ENCODE measurements around the gene SNX27. TPM values are rescaled to one million over a fixed set of nuclear protein-coding genes. Genes with fewer than 3 reads are reported as not detected.

Gene SNX27
- total and polyA plus RNA-seq, 12 donors = 6.5 to 37.8 (median 32.2) TPM

- Histone ChIP-seq H3K36me3 (no peaks in the 10 kb centered on the region), H3K4me3 (no peak overlapping the region), H3K4me1 (peaks cover 0 to 6% (median 0%) of the 10 kb centered on the region in 9 donors), H3K27me3 (peaks cover 0 to 3% (median 0%) of the 10 kb centered on the region in 7 donors), H3K9me3 (peaks cover 0 to 16% (median 0%) of the 10 kb centered on the region in 11 donors), H3K27ac (no peak overlapping the region)
- 71 to 80% methylated on average over 2 of the region's 2 CpGs for WGBS, 2 donors
- TF ChIP-seq CTCF (IDR thresholded peaks at IDR 0.05) = no peak
- intact Hi-C loops (cut with DNase I) = loop anchor here (5.0 to 10.0 kb wide), 9 partner anchors 45 to 295 kb away; partner anchors contain the start of gene RORC (in 1 of the 10)
- DNase-seq (no peak), ATAC-seq (no peak)
Observed at GRCh38 chr1:151737026-151737425, 125.2 kb downstream of the SNX27 start.

GRCh38 chr1:151737479-151737878, 125.6 kb downstream of the SNX27 start:
- Histone ChIP-seq H3K4me3 (no peak overlapping the region), H3K27ac (no peak overlapping the region), H3K27me3 (peaks cover 0 to 2% (median 0%) of the 10 kb centered on the region in 7 donors), H3K36me3 (no peaks in the 10 kb centered on the region), H3K9me3 (peaks cover 0 to 16% (median 0%) of the 10 kb centered on the region in 11 donors), H3K4me1 (peaks cover 0 to 6% (median 0%) of the 10 kb centered on the region in 9 donors)
- intact Hi-C loops (cut with DNase I) = loop anchor here (5.0 to 10.0 kb wide), 9 partner anchors 45 to 295 kb away; partner anchors contain the start of gene RORC (in 1 of the 10)
- no peak for TF ChIP-seq CTCF (IDR thresholded peaks at IDR 0.05)
- DNase-seq (no peak), ATAC-seq (no peak)

GRCh38 chr1:151739590-151740355, 127.9 kb downstream of the SNX27 start:
- H3K9me3 ChIP-seq = peaks cover 0 to 16% (median 0%) of the 10 kb centered on the region in 11 donors
- peak in 1 of 8 donors; percentile 50 for ATAC-seq
- no peak for TF ChIP-seq CTCF (IDR thresholded peaks at IDR 0.05)
- no peak overlapping the region for H3K27ac ChIP-seq
- no peak overlapping the region for H3K4me3 ChIP-seq
- DNase-seq = no peak
- H3K27me3 ChIP-seq = no peaks in the 10 kb centered on the region
- WGBS, 2 donors = 63 to 64% methylated on average over 3 of the region's 3 CpGs
- H3K4me1 ChIP-seq = peaks cover 0 to 5% (median 0%) of the 10 kb centered on the region in 9 donors
- no peaks in the 10 kb centered on the region for H3K36me3 ChIP-seq
- intact Hi-C loops (cut with DNase I) = loop anchor here (5.0 to 10.0 kb wide), 9 partner anchors 47 to 297 kb away; partner anchors contain the start of gene RORC (in 1 of the 10)

GRCh38 chr1:151741516-151741915, 129.7 kb downstream of the SNX27 start:
- Histone ChIP-seq H3K4me3 (no peak overlapping the region), H3K27ac (no peak overlapping the region), H3K27me3 (peaks cover 0 to 9% (median 0%) of the 10 kb centered on the region in 7 donors), H3K4me1 (no peaks in the 10 kb centered on the region), H3K36me3 (no peaks in the 10 kb centered on the region), H3K9me3 (peaks cover 0 to 16% (median 0%) of the 10 kb centered on the region in 11 donors)
- TF ChIP-seq CTCF (IDR thresholded peaks at IDR 0.05) = no peak
- no peak for DNase-seq
- 85% methylated on average over 4 of the region's 4 CpGs for WGBS, 2 donors
- no peak for ATAC-seq
- intact Hi-C loops (cut with DNase I) = loop anchor here in 1 of 10 donors (5.0 kb wide), 1 partner anchor 204 kb away; no protein-coding TSS in a partner anchor

Other genes with a start within 250 kb of the SNX27 start
- 100 to 1,000 TPM in 1 of 10 donors, 10 to 100 TPM in 9; 32.3 to 112 (median 59.7) TPM for gene SELENBP1, start 239.3 kb upstream of the SNX27 start, total RNA-seq
- 10 to 100 TPM; 20.7 to 54.1 TPM for gene SELENBP1, start 239.3 kb upstream of the SNX27 start, polyA plus RNA-seq
- 100 to 1,000 TPM; 169 to 241 (median 203) TPM for gene PSMB4, start 212.5 kb upstream of the SNX27 start, total RNA-seq
- gene PSMB4, start 212.5 kb upstream of the SNX27 start, polyA plus RNA-seq = 100 to 1,000 TPM; 343 to 441 TPM
- gene POGZ, start 152.6 kb upstream of the SNX27 start, total RNA-seq = 10 to 100 TPM; 36.7 to 58.6 (median 48.9) TPM
- gene POGZ, start 152.6 kb upstream of the SNX27 start, polyA plus RNA-seq = 10 to 100 TPM in 1 of 2 donors, 1 to 10 TPM in 1; 8.2 to 34.7 TPM
- under 1 TPM in 7 of 10 donors, not detected in 3; 0.13 to 0.73 (median 0.28) TPM for gene CGN, start 100.7 kb upstream of the SNX27 start, total RNA-seq
- gene CGN, start 100.7 kb upstream of the SNX27 start, polyA plus RNA-seq = under 1 TPM; 0.07 to 0.15 TPM
- 10 to 100 TPM in 1 of 10 donors, 1 to 10 TPM in 9; 2.9 to 13.0 (median 5.5) TPM for gene TUFT1, start 71.7 kb upstream of the SNX27 start, total RNA-seq
- 1 to 10 TPM; 2.6 to 2.7 TPM for gene TUFT1, start 71.7 kb upstream of the SNX27 start, polyA plus RNA-seq
- not detected for gene CELF3, start 104.8 kb downstream of the SNX27 start, total RNA-seq
- under 1 TPM in 1 of 2 donors, not detected in 1; 0.04 TPM for gene CELF3, start 104.8 kb downstream of the SNX27 start, polyA plus RNA-seq
- 10 to 100 TPM in 2 of 10 donors, 1 to 10 TPM in 8; 3.4 to 11.4 (median 7.1) TPM for gene RIIAD1, start 109.5 kb downstream of the SNX27 start, total RNA-seq
- gene RIIAD1, start 109.5 kb downstream of the SNX27 start, polyA plus RNA-seq = 1 to 10 TPM in 1 of 2 donors, not detected in 1; 5.5 TPM
- gene MRPL9, start 151.4 kb downstream of the SNX27 start, total RNA-seq = 10 to 100 TPM; 39.9 to 53.4 (median 46.4) TPM
- 10 to 100 TPM; 55.2 to 57.7 TPM for gene MRPL9, start 151.4 kb downstream of the SNX27 start, polyA plus RNA-seq
- 1 to 10 TPM; 3.4 to 7.6 (median 5.1) TPM for gene TDRKH, start 178.4 kb downstream of the SNX27 start, total RNA-seq
- 1 to 10 TPM; 3.6 to 4.9 TPM for gene TDRKH, start 178.4 kb downstream of the SNX27 start, polyA plus RNA-seq
- 1 to 10 TPM in 3 of 10 donors, under 1 TPM in 7; 0.17 to 2.7 (median 0.71) TPM for gene LINGO4, start 193.4 kb downstream of the SNX27 start, total RNA-seq
- gene LINGO4, start 193.4 kb downstream of the SNX27 start, polyA plus RNA-seq = under 1 TPM; 0.10 to 0.51 TPM
- 10 to 100 TPM in 8 of 10 donors, 1 to 10 TPM in 2; 5.9 to 21.0 (median 15.3) TPM for gene RORC, start 219.8 kb downstream of the SNX27 start, total RNA-seq
- gene RORC, start 219.8 kb downstream of the SNX27 start, polyA plus RNA-seq = 10 to 100 TPM in 1 of 2 donors, 1 to 10 TPM in 1; 4.0 to 12.2 TPM
- not detected for gene C2CD4D, start 227.8 kb downstream of the SNX27 start, total RNA-seq
- gene C2CD4D, start 227.8 kb downstream of the SNX27 start, polyA plus RNA-seq = under 1 TPM in 1 of 2 donors, not detected in 1; 0.04 TPM
- gene THEM5, start 241.7 kb downstream of the SNX27 start, total RNA-seq = under 1 TPM in 1 of 10 donors, not detected in 9; 0.25 TPM
- gene THEM5, start 241.7 kb downstream of the SNX27 start, polyA plus RNA-seq = not detected